Measurements from ENCODE around the gene TEX10.

TEX10 gene

GRCh38 chr9:100379862-100380261 lies 27.1 kb upstream of the TEX10 start:
- no peak for TF ChIP-seq CTCF (IDR thresholded peaks at IDR 0.05; ENCODE audit: control extremely low read depth, extremely low read depth, low read depth, missing control alignments)
- DNase-seq (ENCODE audit: extremely low spot score) = no peak
- CTCF ChIA-PET = no interaction called here
- POLR2A ChIA-PET = no interaction called here

- ChIA-PET POLR2A (no interaction called here), CTCF (interaction anchor here (0.9 to 1.6 kb wide), 2 partner anchors 13 to 22 kb away, joined by 3 read pairs; no protein-coding TSS in a partner anchor)
- no peak for TF ChIP-seq CTCF (IDR thresholded peaks at IDR 0.05; ENCODE audit: control extremely low read depth, extremely low read depth, low read depth, missing control alignments)
- no peak for DNase-seq (ENCODE audit: extremely low spot score)
Observed at GRCh38 chr9:100377015-100377414, 24.3 kb upstream of the TEX10 start.

GRCh38 chr9:100375658-100376057 lies 22.9 kb upstream of the TEX10 start:
- POLR2A ChIA-PET = no interaction called here
- no peak for DNase-seq (ENCODE audit: extremely low spot score)
- CTCF ChIA-PET = interaction anchor here (1.6 kb wide), 1 partner anchor 21 kb away, joined by 3 read pairs; no protein-coding TSS in a partner anchor
- TF ChIP-seq CTCF (IDR thresholded peaks at IDR 0.05; ENCODE audit: control extremely low read depth, extremely low read depth, low read depth, missing control alignments) = no peak

GRCh38 chr9:100372648-100373047 lies 19.9 kb upstream of the TEX10 start:
- TF ChIP-seq CTCF (IDR thresholded peaks at IDR 0.05; ENCODE audit: control extremely low read depth, extremely low read depth, low read depth, missing control alignments) = no peak
- ChIA-PET CTCF (no interaction called here), POLR2A (no interaction called here)
- DNase-seq (ENCODE audit: extremely low spot score) = no peak

GRCh38 chr9:100370064-100370723 lies 17.5 kb upstream of the TEX10 start:
- no peak for TF ChIP-seq CTCF (IDR thresholded peaks at IDR 0.05; ENCODE audit: control extremely low read depth, extremely low read depth, low read depth, missing control alignments)
- POLR2A ChIA-PET = no interaction called here
- CTCF ChIA-PET = interaction anchor here (1.5 kb wide), 1 partner anchor 13 kb away, joined by 3 read pairs; no protein-coding TSS in a partner anchor
- no peak for DNase-seq (ENCODE audit: extremely low spot score)

GRCh38 chr9:100368672-100369071 lies 15.9 kb upstream of the TEX10 start:
- ChIA-PET CTCF (interaction anchor here (0.9 kb wide), 1 partner anchor 14 kb away, joined by 3 read pairs; no protein-coding TSS in a partner anchor), POLR2A (no interaction called here)
- TF ChIP-seq CTCF (IDR thresholded peaks at IDR 0.05; ENCODE audit: control extremely low read depth, extremely low read depth, low read depth, missing control alignments) = no peak
- no peak for DNase-seq (ENCODE audit: extremely low spot score)
